Stomach (tissue), 9 donors: ENCODE measurements around the gene KCNC3. TPM values are rescaled to one million over a fixed set of nuclear protein-coding genes. Genes with fewer than 3 reads are reported as not detected.
"Not testable (repeated sequence)": the region's sequence is repeated elsewhere in the genome, so short reads cannot be mapped to it uniquely, and the experiment has no call there.

ENCODE experiments used
- DNase-seq, 2 donors: peaks; one replicate each; pipeline versions ENCODE4 v3.0.0 to v3.0.0-alpha.2; 2013 to 2019
- H3K27ac ChIP-seq, 5 donors: fragments of 200-600 bp in 4 of 5; sonication (generic) in 4 of 5; one replicate each; pipeline ENCODE4 v1.5.1; 2013 to 2019; ENCODE audit warnings: mild to moderate bottlenecking in 1 of 5, moderate library complexity in 1 of 5
- H3K27me3 ChIP-seq, 3 donors: fragments of 200-600 bp; sonication (generic); one replicate each; pipeline ENCODE4 v1.5.1; 2017 to 2019; ENCODE audit warnings: mixed run types in 1 of 3
- H3K36me3 ChIP-seq, 4 donors: fragments of 200-600 bp; sonication (generic); 1 replicate in 3 of 4; 2 replicates in 1 of 4; pipeline ENCODE4 v1.5.1; 2016 to 2019
- H3K4me1 ChIP-seq, 4 donors: fragments of 200-600 bp; sonication (generic); one replicate each; pipeline ENCODE4 v1.5.1; 2016 to 2019
- H3K4me3 ChIP-seq, 4 donors: fragments of 200-600 bp; sonication (generic) in 3 of 4; one replicate each; pipeline ENCODE4 v1.5.1; 2016 to 2019; ENCODE audit warnings: mild to moderate bottlenecking in 1 of 4
- H3K9me3 ChIP-seq, 4 donors: fragments of 200-600 bp; sonication (generic); one replicate each; pipeline ENCODE4 v1.5.1; 2016 to 2019
- EP300 ChIP-seq: sonication (generic); formaldehyde crosslinking; IDR thresholded peaks from one replicate; pipeline ENCODE4 v1.6.1; 2017; ENCODE audit warnings: antibody characterized with exemption
- POLR2A ChIP-seq, 4 donors: fragments of 450-650 bp; IDR thresholded peaks; one replicate each; pipeline ENCODE4 v1.6.1; 2016; ENCODE audit warnings: antibody characterized with exemption in 4 of 4, control low read depth in 2 of 4, mild to moderate bottlenecking in 1 of 4, moderate library complexity in 1 of 4
- POLR2AphosphoS5 ChIP-seq, 3 donors: sonication (generic); formaldehyde crosslinking; IDR thresholded peaks; one replicate each; pipeline ENCODE4 v1.6.1; 2016; ENCODE audit warnings: antibody characterized with exemption in 3 of 3
- WGBS, 5 donors: extraction: QIAGEN DNeasy Blood & Tissue Kit in 3 of 5; methylation state at CpG; one replicate each; pipeline versions ENCODE4 v1.1.5 to v1.1.7; 2013 to 2018; 5-methylcytosine and 5-hydroxymethylcytosine counted together
- intact Hi-C: fragments of 100-400 bp; cut with DNase I; formaldehyde crosslinking; loops from one replicate; pipeline ENCODE4 v1.15.1; 2023; ENCODE audit warnings: low total_unique reads
- polyA plus RNA-seq, 3 donors: library from polyadenylated mRNA; stranded (reverse); fragments of 200-250 nt; gene quantifications; one replicate each; pipeline ENCODE4 v1.2.3, GENCODE V29; 2013
- total RNA-seq, 5 donors: library from RNA; depleted of rRNA; stranded (reverse); fragments of >200 nt; gene quantifications; one replicate each; pipeline versions ENCODE4 v1.1.0 to v1.2.3, GENCODE V29; 2014 to 2016
- TF ChIP-seq, protein P1 (sequence below), 7 experiments: fragments of 450-650 bp in 4 of 7; fragments of 200-600 bp in 3 of 7; sonication (generic) in 3 of 7; IDR thresholded peaks; one replicate each; pipeline ENCODE4 v1.5.1; 2016 to 2019; ENCODE audit warnings: antibody characterized with exemption in 7 of 7, control low read depth in 2 of 7, mild to moderate bottlenecking in 1 of 7
- donor health status: healthy with polysubstance abuse.
- donor health status: Bipolar disorder and iron deficiency.
- donor health status: healthy.

Gene KCNC3
- total and polyA plus RNA-seq, 8 donors: 0.25 to 2.3 (median 0.41) TPM; not detected in 2

DNA sequence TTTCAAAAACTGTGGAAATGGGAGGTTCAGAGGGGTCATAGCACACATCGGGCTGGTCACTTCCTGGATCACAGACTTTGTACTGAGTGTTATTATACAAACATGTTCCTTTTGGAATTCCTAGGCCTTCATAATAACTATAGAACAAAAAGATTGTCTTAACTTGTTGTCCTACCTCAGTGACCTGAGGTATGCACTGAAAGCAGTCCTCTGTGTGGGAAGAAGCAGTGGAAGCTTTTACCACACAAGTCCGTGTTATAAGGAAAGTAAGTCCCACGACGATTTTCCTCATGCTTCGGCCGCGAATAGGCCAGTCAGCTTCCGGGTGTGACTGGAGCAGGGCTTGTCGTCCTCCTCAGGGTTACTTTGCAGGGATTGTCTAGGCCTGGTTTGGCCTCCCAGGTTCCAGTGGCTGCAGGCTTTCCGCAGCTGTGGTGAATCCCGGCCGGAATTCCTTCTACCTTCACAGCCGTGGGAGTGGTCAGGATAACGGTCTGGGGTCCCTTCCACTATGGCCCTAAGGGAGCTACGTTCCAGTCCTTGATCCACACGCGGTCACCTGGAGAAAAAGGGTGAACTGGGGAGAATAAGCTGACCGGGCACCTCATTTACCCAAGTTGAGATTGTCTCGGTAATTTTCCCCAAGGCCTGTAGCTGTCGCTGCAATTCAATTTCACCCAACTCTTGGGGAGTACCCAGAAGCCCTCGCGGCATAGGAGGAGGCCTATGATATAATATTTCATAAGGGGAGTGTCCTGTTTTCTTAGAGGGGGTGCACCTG lies 20.3 kb upstream of the KCNC3 start:
- no peak for DNase-seq
- intact Hi-C loops: no loop called here

DNA sequence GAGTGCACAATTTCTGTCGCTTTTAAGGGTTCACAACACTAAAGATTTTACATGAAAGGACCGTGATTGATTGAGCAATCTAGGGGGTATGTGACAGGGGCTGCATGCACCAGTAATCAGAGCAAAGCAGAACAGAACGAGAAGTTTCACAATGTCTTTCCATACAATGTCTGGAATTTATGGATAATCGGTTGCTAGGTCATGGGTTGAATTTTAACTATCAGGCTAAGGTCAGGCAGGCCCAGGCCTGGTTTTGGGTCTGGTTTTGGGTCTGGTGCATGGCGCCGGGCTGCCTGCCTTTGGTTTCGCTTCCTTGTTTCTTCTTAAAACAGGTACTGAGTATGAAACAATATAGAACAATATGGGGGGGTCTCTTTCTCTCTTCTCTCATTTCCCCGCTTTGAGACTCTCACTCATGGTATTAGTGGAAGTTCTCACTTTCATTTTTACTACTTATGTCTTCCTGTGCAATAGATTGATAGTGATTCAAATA lies 18.0 kb upstream of the KCNC3 start:
- H3K36me3 ChIP-seq, H3K4me1 ChIP-seq, H3K4me3 ChIP-seq, H3K27ac ChIP-seq, DNase-seq, intact Hi-C loops: not testable (repeated sequence)
- 70 to 85% (median 77%) methylated on average over 8 of the region's 8 CpGs for WGBS, 5 donors
- H3K27me3 ChIP-seq: peaks cover 0 to 12% (median 0%) of the 10 kb centered on the region in 3 donors
- peaks cover 0 to 21% (median 13%) of the 10 kb centered on the region in 4 donors for H3K9me3 ChIP-seq

More for the DNA sequence above, 20.3 kb upstream of the KCNC3 start:
- H3K4me3 ChIP-seq: no peak overlapping the region
- WGBS, 5 donors: 66 to 70% (median 68%) methylated on average over 21 to 22 of the region's 22 CpGs
- no peak overlapping the region for H3K27ac ChIP-seq
- H3K27me3 ChIP-seq: peaks cover 0 to 12% (median 0%) of the 10 kb centered on the region in 3 donors
- no peaks in the 10 kb centered on the region for H3K36me3 ChIP-seq
- no peaks in the 10 kb centered on the region for H3K4me1 ChIP-seq
- H3K9me3 ChIP-seq: peaks cover 0 to 13% (median 8%) of the 10 kb centered on the region in 4 donors
- TF ChIP-seq POLR2A (IDR thresholded peaks at IDR 0.05) (no peak), POLR2AphosphoS5 (IDR thresholded peaks at IDR 0.05) (no peak), EP300 (no peak)
- TF ChIP-seq, protein P1, sequence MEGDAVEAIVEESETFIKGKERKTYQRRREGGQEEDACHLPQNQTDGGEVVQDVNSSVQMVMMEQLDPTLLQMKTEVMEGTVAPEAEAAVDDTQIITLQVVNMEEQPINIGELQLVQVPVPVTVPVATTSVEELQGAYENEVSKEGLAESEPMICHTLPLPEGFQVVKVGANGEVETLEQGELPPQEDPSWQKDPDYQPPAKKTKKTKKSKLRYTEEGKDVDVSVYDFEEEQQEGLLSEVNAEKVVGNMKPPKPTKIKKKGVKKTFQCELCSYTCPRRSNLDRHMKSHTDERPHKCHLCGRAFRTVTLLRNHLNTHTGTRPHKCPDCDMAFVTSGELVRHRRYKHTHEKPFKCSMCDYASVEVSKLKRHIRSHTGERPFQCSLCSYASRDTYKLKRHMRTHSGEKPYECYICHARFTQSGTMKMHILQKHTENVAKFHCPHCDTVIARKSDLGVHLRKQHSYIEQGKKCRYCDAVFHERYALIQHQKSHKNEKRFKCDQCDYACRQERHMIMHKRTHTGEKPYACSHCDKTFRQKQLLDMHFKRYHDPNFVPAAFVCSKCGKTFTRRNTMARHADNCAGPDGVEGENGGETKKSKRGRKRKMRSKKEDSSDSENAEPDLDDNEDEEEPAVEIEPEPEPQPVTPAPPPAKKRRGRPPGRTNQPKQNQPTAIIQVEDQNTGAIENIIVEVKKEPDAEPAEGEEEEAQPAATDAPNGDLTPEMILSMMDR (IDR thresholded peaks at IDR 0.05): no peak

DNA sequence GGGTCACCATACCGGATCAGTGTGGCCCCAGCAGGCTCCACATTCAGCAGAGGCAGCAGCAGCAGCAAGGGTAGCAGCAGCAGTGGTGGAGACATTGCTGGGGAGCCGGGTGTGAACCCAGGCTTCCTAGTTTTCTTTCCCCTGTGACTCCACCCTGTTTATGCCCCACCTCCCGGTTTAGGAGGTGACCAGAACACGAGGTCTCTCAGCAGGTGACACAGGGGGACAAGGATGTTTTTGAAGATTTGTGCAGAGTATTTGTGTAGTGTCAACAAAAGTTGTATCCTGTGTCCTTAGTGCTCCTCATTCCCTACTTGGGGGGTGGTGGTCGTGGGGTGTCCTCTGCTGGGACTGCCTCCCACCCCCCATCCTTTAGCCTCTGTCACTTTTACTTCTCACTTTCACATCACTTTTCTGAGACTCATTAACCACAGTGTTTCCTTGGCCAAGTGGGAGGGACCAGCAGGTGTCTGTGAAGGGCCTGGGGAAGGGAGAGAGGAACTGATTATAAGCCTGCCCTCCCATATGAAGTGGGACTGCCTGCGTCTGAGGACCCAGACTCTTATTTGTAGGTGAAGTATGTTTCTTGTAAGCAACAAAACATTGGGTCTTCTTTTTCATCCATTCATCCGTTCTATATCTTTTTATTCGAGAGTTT lies 15.6 kb upstream of the KCNC3 start:
- TF ChIP-seq, protein P1 (IDR thresholded peaks at IDR 0.05): no peak
- no peak for TF ChIP-seq POLR2A (IDR thresholded peaks at IDR 0.05)
- no peak for TF ChIP-seq EP300
- TF ChIP-seq POLR2AphosphoS5 (IDR thresholded peaks at IDR 0.05): no peak
- no peaks in the 10 kb centered on the region for H3K36me3 ChIP-seq
- no peak overlapping the region for H3K4me3 ChIP-seq
- intact Hi-C loops: no loop called here
- DNase-seq: no peak
- no peak overlapping the region for H3K27ac ChIP-seq
- no peaks in the 10 kb centered on the region for H3K4me1 ChIP-seq
- peaks cover 3 to 28% (median 13%) of the 10 kb centered on the region in 4 donors for H3K9me3 ChIP-seq
- WGBS, 5 donors: 67 to 74% (median 73%) methylated on average over 8 of the region's 8 CpGs
- no peaks in the 10 kb centered on the region for H3K27me3 ChIP-seq

DNA sequence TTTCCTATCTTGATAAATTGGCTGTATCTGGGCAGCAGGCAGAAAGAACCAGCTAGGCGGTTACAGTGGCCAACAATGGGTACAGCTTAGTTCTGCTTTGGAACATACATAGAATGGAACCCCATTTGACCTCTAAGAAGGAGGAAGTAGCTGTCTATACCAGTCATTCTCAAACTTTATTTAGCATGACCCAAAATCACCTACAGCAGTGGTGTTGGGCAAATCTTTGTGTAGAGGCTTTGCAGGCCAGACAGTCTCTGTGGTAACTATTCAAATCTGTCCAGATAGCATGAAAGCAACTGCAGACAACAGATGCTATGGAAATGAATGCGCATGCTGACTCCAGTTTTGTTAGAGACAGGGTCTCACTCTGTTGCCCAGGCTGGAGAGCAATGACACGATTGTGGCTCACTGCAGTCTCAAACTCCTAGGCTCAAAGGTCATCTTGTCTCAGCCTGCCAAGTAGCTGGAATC lies 12.0 kb upstream of the KCNC3 start:
- intact Hi-C loops: no loop called here
- Histone ChIP-seq H3K27ac (no peak overlapping the region), H3K4me1 (no peaks in the 10 kb centered on the region), H3K36me3 (no peaks in the 10 kb centered on the region), H3K4me3 (no peak overlapping the region), H3K9me3 (peaks cover 3 to 28% (median 13%) of the 10 kb centered on the region in 4 donors), H3K27me3 (no peaks in the 10 kb centered on the region)
- no peak for DNase-seq
- TF ChIP-seq POLR2A (IDR thresholded peaks at IDR 0.05): no peak
- TF ChIP-seq EP300: no peak
- TF ChIP-seq, protein P1 (IDR thresholded peaks at IDR 0.05): no peak
- no peak for TF ChIP-seq POLR2AphosphoS5 (IDR thresholded peaks at IDR 0.05)
- 77 to 89% (median 87%) methylated on average over 3 of the region's 3 CpGs for WGBS, 5 donors
